B cell (primary cell): Measurements from ENCODE around the gene ANKRD44. TPM values are rescaled to one million over a fixed set of nuclear protein-coding genes. Genes with fewer than 3 reads are reported as not detected.
A peak's percentile ranks its signal among the peaks of the same experiment; 100 is the strongest.

ENCODE experiments used
- ATAC-seq: fragments of 200-7000 bp; cut with Tn5 transposase; one replicate; pipeline ENCODE4 v1.10.0; 2021; ENCODE audit warnings: low read depth, mild to moderate bottlenecking, moderate number of reproducible peaks, moderate library complexity
- CTCF ChIA-PET: fragments of 350-600 bp; sonication (Branson Sonifier 250); formaldehyde crosslinking; loops from one replicate; lab custom pipeline; 2021; ENCODE audit warnings: antibody characterized with exemption, inconsistent platforms; lab: Charles Lee
- POLR2A ChIA-PET: fragments of 350-600 bp; sonication (Branson Sonifier 250); formaldehyde crosslinking; loops from one replicate; lab custom pipeline; 2021; ENCODE audit warnings: antibody characterized with exemption; lab: Charles Lee
- DNase-seq: peaks from one replicate; pipeline ENCODE4 v3.0.0; 2013
- H2AFZ ChIP-seq: 2 replicates; pipeline ENCODE4 v1.6.1; 2012; ENCODE audit warnings: mild to moderate bottlenecking, low read depth, low read length; ENCODE audit not compliant: insufficient read depth, poor library complexity, severe bottlenecking
- H3K27ac ChIP-seq, 2 donors: 1 replicate in 1 of 2; 2 replicates in 1 of 2; pipeline ENCODE4 v1.5.1; 2012 to 2013; ENCODE audit warnings: low read length in 2 of 2, mild to moderate bottlenecking in 2 of 2, moderate library complexity in 1 of 2
- H3K27me3 ChIP-seq, 4 experiments: fragments of 200-600 bp in 1 of 4; sonication (generic) in 1 of 4; replicated peaks in 1 of 4; 1 replicate in 2 of 4; 2 replicates in 2 of 4; pipeline versions ENCODE4 v1.6.1 to v1.7.0; 2013 to 2016; ENCODE audit warnings: low read length in 3 of 4, mild to moderate bottlenecking in 2 of 4, mixed read lengths in 1 of 4, moderate library complexity in 1 of 4; ENCODE audit not compliant: insufficient read depth in 4 of 4, control insufficient read depth in 3 of 4; ENCODE audit errors: control extremely low read depth in 1 of 4
- H3K36me3 ChIP-seq, 2 experiments: replicated peaks in 1 of 2; 1 replicate in 1 of 2; 2 replicates in 1 of 2; pipeline versions ENCODE4 v1.6.1 to v1.7.1; 2013; ENCODE audit warnings: low read length in 1 of 2; ENCODE audit not compliant: insufficient read depth in 2 of 2, control insufficient read depth in 1 of 2; ENCODE audit errors: control extremely low read depth in 1 of 2, extremely low read depth in 1 of 2
- H3K4me1 ChIP-seq, 2 donors: fragments of 200-600 bp in 1 of 2; sonication (generic) in 1 of 2; 1 replicate in 1 of 2; 2 replicates in 1 of 2; pipeline versions ENCODE4 v1.5.1 to v1.6.1; 2013 to 2017; ENCODE audit warnings: low read length in 2 of 2; ENCODE audit not compliant: control insufficient read depth in 2 of 2, insufficient read depth in 2 of 2
- H3K4me2 ChIP-seq: replicated peaks from 2 replicates; pipeline ENCODE3; 2012; ENCODE audit warnings: mild to moderate bottlenecking, low read depth, low read length; ENCODE audit not compliant: poor library complexity, severe bottlenecking
- H3K4me3 ChIP-seq, 5 experiments: fragments of 200-600 bp in 1 of 5; sonication (generic) in 1 of 5; 1 replicate in 3 of 5; 2 replicates in 2 of 5; pipeline versions ENCODE4 v1.5.1 to v1.7.0; 2011 to 2016; ENCODE audit warnings: low read length in 4 of 5, mild to moderate bottlenecking in 4 of 5, low read depth in 2 of 5, control low read depth in 1 of 5, moderate library complexity in 1 of 5; ENCODE audit not compliant: insufficient read depth in 1 of 5; ENCODE audit errors: control extremely low read depth in 1 of 5, extremely low read depth in 1 of 5
- H3K79me2 ChIP-seq: fragments of 200-600 bp; sonication (generic); one replicate; pipeline ENCODE4 v1.6.0; 2016; ENCODE audit warnings: low read length; ENCODE audit not compliant: control insufficient read depth, insufficient read depth
- H3K9ac ChIP-seq: fragments of 200-600 bp; sonication (generic); 2 replicates; pipeline ENCODE4 v1.6.1; 2017; ENCODE audit warnings: mild to moderate bottlenecking, low read length, moderate library complexity
- H3K9me3 ChIP-seq, 3 donors: one replicate each; pipeline versions ENCODE4 v1.6.1 to v1.7.1; 2013; ENCODE audit warnings: low read length in 2 of 3; ENCODE audit not compliant: control insufficient read depth in 2 of 3, insufficient read depth in 1 of 3; ENCODE audit errors: control extremely low read depth in 1 of 3
- H4K20me1 ChIP-seq: 2 replicates; pipeline ENCODE4 v1.6.0; 2012; ENCODE audit warnings: mild to moderate bottlenecking, low read length; ENCODE audit not compliant: insufficient read depth, control insufficient read depth, poor library complexity, severe bottlenecking
- H3K27ac Mint-ChIP-seq: one replicate; pipeline ENCODE4 v1.8.0; 2021; ENCODE audit warnings: mixed read lengths
- H3K27me3 Mint-ChIP-seq: one replicate; pipeline ENCODE4 v1.8.0; 2021; ENCODE audit warnings: mixed read lengths
- H3K4me1 Mint-ChIP-seq: one replicate; pipeline ENCODE4 v1.8.0; 2021; ENCODE audit warnings: mixed read lengths
- H3K4me3 Mint-ChIP-seq: one replicate; pipeline ENCODE4 v1.8.0; 2021; ENCODE audit warnings: mixed read lengths
- H3K9me3 Mint-ChIP-seq: one replicate; pipeline ENCODE4 v1.8.0; 2022; ENCODE audit warnings: mixed read lengths; ENCODE audit not compliant: insufficient read depth
- CTCF ChIP-seq: fragments of 200-600 bp; IDR thresholded peaks from one replicate; pipeline ENCODE4 v1.8.0; 2022; ENCODE audit warnings: antibody characterized with exemption, mild to moderate bottlenecking
- EZH2 ChIP-seq: IDR thresholded peaks from 2 replicates; pipeline ENCODE4 v1.6.1; 2012; ENCODE audit warnings: borderline replicate concordance, low read depth, mild to moderate bottlenecking, moderate library complexity, low read length; ENCODE audit not compliant: insufficient read depth, poor library complexity, severe bottlenecking
- WGBS: methylation state at CpG from one replicate; pipeline ENCODE4 v1.1.5; 2013; ENCODE audit warnings: missing lambda C conversion rate; ENCODE audit not compliant: insufficient coverage; 5-methylcytosine and 5-hydroxymethylcytosine counted together
- intact Hi-C: fragments of 100-400 bp; cut with micrococcal nuclease; formaldehyde crosslinking; loops from one replicate; pipeline ENCODE4 v1.10.0; 2022
- polyA plus RNA-seq: library from polyadenylated mRNA; depleted of rRNA; stranded (reverse); fragments of >200 nt; gene quantifications from 2 replicates; pipeline ENCODE4 v1.2.3, GENCODE V29; 2012
- total RNA-seq, 2 donors: library from RNA; stranded (reverse); fragments of 120-200 nt in 1 of 2; gene quantifications; 1 replicate in 1 of 2; 2 replicates in 1 of 2; pipeline versions ENCODE4 v1.2.3 to v1.2.4, GENCODE V29; 2013 to 2022

The ANKRD44 gene
- total and polyA plus RNA-seq, 2 donors (not counting 1 experiment from before 2014, with no cell fraction given): 92.6 to 457 TPM

- peak overlapping the region; percentile 9 to 86 for H3K27ac ChIP-seq
- Mint-ChIP-seq H3K4me1 (peaks cover 84% of the 10 kb centered on the region), H3K27me3 (no peaks in the 10 kb centered on the region), H3K27ac (peak overlapping the region; percentile 85), H3K9me3 (no peaks in the 10 kb centered on the region), H3K4me3 (peak overlapping the region; percentile 50)
- H2AFZ ChIP-seq: no peak overlapping the region
- TF ChIP-seq CTCF (no peak), EZH2 (no peak)
- no CpG with 5 or more reads among the region's 2 CpGs for WGBS
- peak overlapping the region; percentile 68 for H3K4me2 ChIP-seq
- peak overlapping the region; percentile 9 for H3K9ac ChIP-seq
- intact Hi-C loops: no loop called here
- ATAC-seq (no peak), DNase-seq (no peak)
- no peaks in the 10 kb centered on the region for H3K9me3 ChIP-seq
- H4K20me1 ChIP-seq: no peaks in the 10 kb centered on the region
- POLR2A ChIA-PET: interaction anchor here (2.8 kb wide), 1 partner anchor 112 kb away, joined by 38 read pairs; the partner anchor contains the start of gene ANKRD44
- H3K4me3 ChIP-seq: no peak overlapping the region
- H3K27me3 ChIP-seq: no peaks in the 10 kb centered on the region
- peaks cover 63 to 70% of the 10 kb centered on the region in 2 donors for H3K4me1 ChIP-seq
- peaks cover 90% of the 10 kb centered on the region for H3K79me2 ChIP-seq
- CTCF ChIA-PET: interaction anchor here (1.1 to 15.8 kb wide), 6 partner anchors 9 to 111 kb away, joined by 4 to 336 read pairs (median 8); partner anchors contain the start of gene ANKRD44
- H3K36me3 ChIP-seq: peaks cover 2 to 3% of the 10 kb centered on the region in 2 experiments
These were observed 113.9 kb downstream of the ANKRD44 start for GRCh38 chr2:197196541-197197180.

- Histone ChIP-seq H3K4me1 (peaks cover 59 to 67% of the 10 kb centered on the region in 2 donors), H3K9me3 (no peaks in the 10 kb centered on the region), H3K36me3 (peaks cover 0 to 2% of the 10 kb centered on the region in 2 experiments), H3K27me3 (no peaks in the 10 kb centered on the region), H3K27ac (peak overlapping the region; percentile 32 to 86), H3K4me3 (no peak overlapping the region), H2AFZ (no peak overlapping the region), H4K20me1 (peaks cover 9% of the 10 kb centered on the region), H3K9ac (no peak overlapping the region), H3K4me2 (peak overlapping the region; percentile 68), H3K79me2 (peaks cover 90% of the 10 kb centered on the region)
- ChIA-PET CTCF (interaction anchor here (0.8 to 15.8 kb wide), 5 partner anchors 10 to 112 kb away, joined by 3 to 336 read pairs (median 9); partner anchors contain the start of gene ANKRD44), POLR2A (interaction anchor here (2.2 kb wide), 1 partner anchor 113 kb away, joined by 12 read pairs; no protein-coding TSS in a partner anchor)
- H3K4me3 Mint-ChIP-seq: peak overlapping the region; percentile 23
- ATAC-seq (no peak), DNase-seq (no peak)
- TF ChIP-seq CTCF (no peak), EZH2 (no peak)
- no peaks in the 10 kb centered on the region for H3K27me3 Mint-ChIP-seq
- intact Hi-C loops: no loop called here
- H3K27ac Mint-ChIP-seq: peak overlapping the region; percentile 78
- peaks cover 82% of the 10 kb centered on the region for H3K4me1 Mint-ChIP-seq
- 43% methylated on average over 2 of the region's 3 CpGs for WGBS
- no peaks in the 10 kb centered on the region for H3K9me3 Mint-ChIP-seq
These were observed 115.1 kb downstream of the ANKRD44 start for GRCh38 chr2:197195518-197195917.
